AG09309 (cell line): ENCODE measurements around the gene SPAG4.

ENCODE experiments used
- DNase-seq: peaks from one replicate; pipeline ENCODE4 v3.0.0-alpha.2; 2010; ENCODE audit warnings: low read depth
- H3K4me3 ChIP-seq: 2 replicates; pipeline ENCODE4 v1.5.1; 2011; ENCODE audit warnings: mild to moderate bottlenecking, low read depth, low read length, moderate library complexity; ENCODE audit not compliant: control insufficient read depth
- TF ChIP-seq, protein P1 (sequence below): IDR thresholded peaks from 2 replicates; pipeline ENCODE4 v1.5.1; 2011; ENCODE audit warnings: mild to moderate bottlenecking, low read depth, low read length, inconsistent platforms; ENCODE audit not compliant: insufficient read depth, control insufficient read depth; ENCODE audit errors: missing control alignments

Gene SPAG4

DNA sequence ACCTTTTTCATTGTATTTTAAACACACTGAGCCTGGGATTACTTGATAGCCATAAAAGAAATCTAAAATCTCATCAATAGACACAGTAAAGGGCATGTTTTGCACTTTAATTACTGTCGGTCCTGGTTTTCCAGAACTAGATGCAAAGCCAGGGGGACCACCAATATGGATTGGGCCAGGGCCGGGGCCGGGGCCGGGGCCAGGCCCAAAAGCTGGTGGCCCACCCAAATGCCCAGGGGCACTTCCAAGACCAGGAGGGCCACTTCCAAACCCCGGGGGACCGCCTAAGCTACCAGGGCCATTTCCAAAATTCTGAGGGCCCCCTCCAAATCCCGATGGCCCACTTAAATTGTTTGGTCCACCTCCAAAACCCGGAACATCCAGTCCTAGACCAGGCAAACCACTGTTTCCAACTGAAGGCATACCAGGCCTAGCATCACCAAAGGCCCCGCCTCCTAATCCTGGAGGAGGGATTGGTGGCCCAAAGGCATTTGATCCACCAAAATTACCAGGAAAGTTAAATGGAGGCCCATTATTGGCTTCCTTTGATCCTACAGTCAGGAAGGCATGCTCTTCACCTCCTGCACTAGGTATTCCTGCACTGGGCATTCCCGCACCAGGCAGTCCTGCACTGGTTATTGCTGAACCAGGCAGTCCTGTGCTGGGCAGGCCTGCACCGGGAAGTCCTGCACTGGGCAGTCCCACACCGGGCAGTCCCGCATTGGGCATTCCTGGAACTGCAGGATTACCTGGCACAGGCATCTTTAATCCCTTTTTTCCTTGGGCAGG, 37.2 kb downstream of the SPAG4 start:
- TF ChIP-seq, protein P1, sequence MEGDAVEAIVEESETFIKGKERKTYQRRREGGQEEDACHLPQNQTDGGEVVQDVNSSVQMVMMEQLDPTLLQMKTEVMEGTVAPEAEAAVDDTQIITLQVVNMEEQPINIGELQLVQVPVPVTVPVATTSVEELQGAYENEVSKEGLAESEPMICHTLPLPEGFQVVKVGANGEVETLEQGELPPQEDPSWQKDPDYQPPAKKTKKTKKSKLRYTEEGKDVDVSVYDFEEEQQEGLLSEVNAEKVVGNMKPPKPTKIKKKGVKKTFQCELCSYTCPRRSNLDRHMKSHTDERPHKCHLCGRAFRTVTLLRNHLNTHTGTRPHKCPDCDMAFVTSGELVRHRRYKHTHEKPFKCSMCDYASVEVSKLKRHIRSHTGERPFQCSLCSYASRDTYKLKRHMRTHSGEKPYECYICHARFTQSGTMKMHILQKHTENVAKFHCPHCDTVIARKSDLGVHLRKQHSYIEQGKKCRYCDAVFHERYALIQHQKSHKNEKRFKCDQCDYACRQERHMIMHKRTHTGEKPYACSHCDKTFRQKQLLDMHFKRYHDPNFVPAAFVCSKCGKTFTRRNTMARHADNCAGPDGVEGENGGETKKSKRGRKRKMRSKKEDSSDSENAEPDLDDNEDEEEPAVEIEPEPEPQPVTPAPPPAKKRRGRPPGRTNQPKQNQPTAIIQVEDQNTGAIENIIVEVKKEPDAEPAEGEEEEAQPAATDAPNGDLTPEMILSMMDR = no peak
- H3K4me3 ChIP-seq = no peak overlapping the region
- no peak for DNase-seq

DNA sequence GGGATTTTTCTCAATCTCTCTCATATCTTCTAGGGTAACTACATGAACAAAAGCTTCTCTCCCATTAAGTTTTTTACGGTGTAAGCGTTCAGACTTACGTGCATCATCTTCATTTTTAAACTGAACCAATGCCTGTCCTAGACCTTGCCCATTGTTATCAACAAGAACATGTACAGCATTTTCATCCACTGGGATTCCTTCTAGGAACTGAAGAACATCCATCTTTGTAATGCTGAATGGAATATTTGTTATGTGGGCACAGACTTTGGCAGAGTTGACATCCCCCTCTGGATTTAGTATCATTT, 37.8 kb downstream of the SPAG4 start:
- no peak overlapping the region for H3K4me3 ChIP-seq
- DNase-seq = no peak
- TF ChIP-seq, protein P1 = no peak

DNA sequence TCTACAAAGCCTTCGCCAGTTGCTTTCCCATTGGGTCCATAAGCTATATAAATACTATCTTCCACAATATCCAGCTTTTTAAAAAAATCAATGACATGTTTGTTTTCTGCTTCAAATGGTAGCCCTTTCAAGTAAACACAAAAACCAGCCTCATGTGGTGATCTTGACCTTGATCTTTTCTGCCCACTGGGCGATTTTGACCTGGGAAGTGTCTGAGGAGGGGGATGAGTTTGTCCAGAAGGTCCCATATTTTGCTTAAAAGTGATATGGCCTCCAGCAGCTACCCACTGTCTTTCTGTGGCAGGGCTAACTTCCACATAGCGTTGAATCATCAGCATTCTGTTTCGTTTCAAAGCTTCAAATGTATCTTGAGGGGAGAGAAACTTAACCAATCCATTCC, 38.3 kb downstream of the SPAG4 start:
- TF ChIP-seq, protein P1 = no peak
- DNase-seq = no peak
- no peak overlapping the region for H3K4me3 ChIP-seq

DNA sequence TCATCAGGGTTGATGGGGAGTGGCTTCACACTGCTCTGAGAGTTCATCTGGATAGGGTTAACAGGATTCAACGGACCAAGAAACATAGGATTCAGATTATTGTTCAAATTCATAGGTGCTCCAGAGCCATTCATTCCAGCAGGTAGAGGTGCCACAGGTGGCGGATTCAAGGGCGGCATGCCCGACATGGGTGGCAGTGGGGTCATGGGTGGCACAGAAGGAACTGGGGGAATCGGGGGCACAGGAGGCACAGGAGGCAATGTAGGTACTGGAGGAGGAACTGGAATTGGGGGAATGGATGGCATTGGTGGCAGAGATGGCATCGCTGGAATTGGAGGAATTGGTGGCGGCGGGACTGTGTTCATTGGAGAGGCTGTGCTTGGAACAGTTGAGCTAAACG, 38.8 kb downstream of the SPAG4 start:
- TF ChIP-seq, protein P1 = no peak
- H3K4me3 ChIP-seq = no peak overlapping the region
- no peak for DNase-seq

DNA sequence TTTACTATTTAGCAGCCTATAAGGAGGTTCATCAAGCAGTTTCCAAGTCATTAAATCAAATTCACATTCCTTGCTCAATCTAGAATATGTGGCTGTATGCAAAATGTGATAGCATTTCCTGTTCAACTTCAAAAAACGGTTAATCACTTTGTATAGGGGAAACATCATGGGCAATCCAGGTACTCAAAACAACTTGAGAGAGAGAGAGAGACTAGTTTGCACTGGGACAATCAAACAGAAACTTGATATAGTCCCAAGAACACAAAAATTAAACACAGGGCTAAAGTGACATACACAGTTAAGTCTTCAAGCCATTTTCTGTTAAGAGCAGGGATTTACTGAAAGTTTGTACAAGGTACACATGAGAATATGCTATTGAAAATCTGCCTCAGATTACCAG, 41.6 kb downstream of the SPAG4 start:
- TF ChIP-seq, protein P1 = no peak
- H3K4me3 ChIP-seq = no peak overlapping the region
- DNase-seq = no peak

DNA sequence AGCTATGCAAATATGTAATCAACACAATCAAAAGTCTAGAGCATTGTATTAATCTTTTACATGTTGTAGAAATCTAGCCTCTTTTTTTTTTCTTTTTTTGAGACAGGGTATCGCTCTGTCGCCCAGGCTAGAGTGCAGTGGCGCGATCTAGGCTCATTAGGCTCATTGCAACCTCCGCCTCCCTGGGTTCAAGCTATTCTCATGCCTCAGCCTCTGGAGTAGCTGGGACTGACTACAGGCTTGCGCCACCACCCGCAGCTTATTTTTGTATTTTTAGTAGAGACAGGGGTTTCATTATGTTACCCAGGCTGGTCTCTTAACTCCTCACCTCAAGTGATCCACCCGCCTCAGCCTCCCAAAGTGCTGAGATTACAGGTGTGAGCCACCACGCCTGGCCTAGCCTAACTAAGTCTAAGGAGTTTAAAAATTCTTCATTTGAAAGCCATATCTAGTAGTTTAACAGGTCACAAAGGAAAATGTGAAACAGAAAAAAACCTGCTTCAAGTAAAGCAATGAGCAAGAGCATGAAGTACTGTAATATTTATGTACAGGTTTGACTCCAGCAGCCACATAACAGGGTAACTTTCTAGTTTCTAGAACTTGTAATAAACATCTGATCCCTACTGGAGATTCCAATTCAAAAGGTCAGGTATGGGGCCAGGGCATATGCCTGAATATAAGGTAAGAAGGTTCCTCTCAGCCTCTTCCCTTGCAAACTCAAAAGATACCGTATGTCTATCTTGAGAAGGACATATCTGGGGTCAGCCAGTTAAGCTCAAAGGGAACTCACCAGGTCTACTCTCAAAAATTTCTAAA, 44.7 kb downstream of the SPAG4 start:
- no peak overlapping the region for H3K4me3 ChIP-seq
- TF ChIP-seq, protein P1 = no peak
- DNase-seq = no peak
